HEK293 (cell line): ENCODE measurements around the gene FANCL.

Source experiments
- BCL11A ChIP-seq: fragments of 450-650 bp; formaldehyde crosslinking; IDR thresholded peaks from 2 replicates; pipeline ENCODE4 v1.5.1; 2016; ENCODE audit warnings: low read depth, missing biosample characterization, missing genetic modification characterization
- PATZ1 ChIP-seq: fragments of 450-650 bp; formaldehyde crosslinking; IDR thresholded peaks from 2 replicates; pipeline ENCODE4 v1.5.1; 2016; ENCODE audit warnings: missing biosample characterization, missing genetic modification characterization
- ZBTB17 ChIP-seq: fragments of 450-650 bp; formaldehyde crosslinking; IDR thresholded peaks from 2 replicates; pipeline ENCODE4 v1.5.1; 2016; ENCODE audit warnings: missing biosample characterization, missing genetic modification characterization
- ZBTB8A ChIP-seq: fragments of 450-650 bp; formaldehyde crosslinking; IDR thresholded peaks from 2 replicates; pipeline ENCODE4 v1.5.1; 2016; ENCODE audit warnings: missing biosample characterization, missing genetic modification characterization
- ZNF274 ChIP-seq, 2 experiments: fragments of 200-500 bp in 1 of 2; fragments of 450-650 bp in 1 of 2; sonication (Bioruptor generic) in 1 of 2; formaldehyde crosslinking in 1 of 2; IDR thresholded peaks; 2 replicates each; pipeline versions ENCODE4 v1.5.1 to v1.6.1; 2014 to 2016; ENCODE audit warnings: borderline replicate concordance in 1 of 2, inconsistent platforms in 1 of 2, low read length in 1 of 2, missing biosample characterization in 1 of 2, missing genetic modification characterization in 1 of 2
- ZNF366 ChIP-seq: fragments of 450-650 bp; formaldehyde crosslinking; conservative IDR thresholded peaks from 2 replicates; pipeline ENCODE4 v1.5.1; 2016; ENCODE audit warnings: missing biosample characterization, missing genetic modification characterization
- ZSCAN16 ChIP-seq: fragments of 450-650 bp; formaldehyde crosslinking; IDR thresholded peaks from 2 replicates; pipeline ENCODE4 v1.5.1; 2016; ENCODE audit warnings: missing biosample characterization, missing genetic modification characterization
- TF ChIP-seq, protein P1 (sequence below): fragments of 450-650 bp; formaldehyde crosslinking; IDR thresholded peaks from 2 replicates; pipeline ENCODE4 v1.5.1; 2016; ENCODE audit warnings: missing biosample characterization, missing genetic modification characterization

DNA sequence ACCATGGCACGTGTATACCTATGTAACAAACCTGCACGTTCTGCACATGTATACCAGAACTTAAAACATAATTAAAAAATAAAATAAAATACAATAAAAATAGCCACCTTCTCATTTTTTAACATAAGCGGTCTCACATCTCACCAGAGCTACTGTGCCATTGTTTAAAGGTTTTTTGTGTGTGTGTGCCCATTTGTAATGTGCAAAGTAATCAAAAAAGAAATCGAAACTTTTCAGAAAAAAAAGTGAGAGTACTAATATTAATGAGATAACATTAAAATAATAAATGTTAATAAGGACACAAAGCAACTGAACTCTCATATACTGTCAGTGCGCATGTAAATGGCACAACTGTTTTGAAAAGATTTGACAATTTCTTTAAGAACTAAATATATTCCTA is 60.5 kb downstream of the FANCL start:
- TF ChIP-seq, protein P1, sequence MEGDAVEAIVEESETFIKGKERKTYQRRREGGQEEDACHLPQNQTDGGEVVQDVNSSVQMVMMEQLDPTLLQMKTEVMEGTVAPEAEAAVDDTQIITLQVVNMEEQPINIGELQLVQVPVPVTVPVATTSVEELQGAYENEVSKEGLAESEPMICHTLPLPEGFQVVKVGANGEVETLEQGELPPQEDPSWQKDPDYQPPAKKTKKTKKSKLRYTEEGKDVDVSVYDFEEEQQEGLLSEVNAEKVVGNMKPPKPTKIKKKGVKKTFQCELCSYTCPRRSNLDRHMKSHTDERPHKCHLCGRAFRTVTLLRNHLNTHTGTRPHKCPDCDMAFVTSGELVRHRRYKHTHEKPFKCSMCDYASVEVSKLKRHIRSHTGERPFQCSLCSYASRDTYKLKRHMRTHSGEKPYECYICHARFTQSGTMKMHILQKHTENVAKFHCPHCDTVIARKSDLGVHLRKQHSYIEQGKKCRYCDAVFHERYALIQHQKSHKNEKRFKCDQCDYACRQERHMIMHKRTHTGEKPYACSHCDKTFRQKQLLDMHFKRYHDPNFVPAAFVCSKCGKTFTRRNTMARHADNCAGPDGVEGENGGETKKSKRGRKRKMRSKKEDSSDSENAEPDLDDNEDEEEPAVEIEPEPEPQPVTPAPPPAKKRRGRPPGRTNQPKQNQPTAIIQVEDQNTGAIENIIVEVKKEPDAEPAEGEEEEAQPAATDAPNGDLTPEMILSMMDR (tag by site-specific recombination), result no peak
- no peak for TF ChIP-seq ZBTB8A
- TF ChIP-seq ZSCAN16, result no peak
- TF ChIP-seq ZNF366 (tag by site-specific recombination), result no peak
- TF ChIP-seq PATZ1 (tag by site-specific recombination), result no peak
- TF ChIP-seq ZBTB17 (tag by site-specific recombination), result no peak
- TF ChIP-seq ZNF274 (IDR thresholded peaks at IDR 0.05; ENCODE audit: low read length), result no peak
- TF ChIP-seq ZNF274 (tag by site-specific recombination; IDR thresholded peaks at IDR 0.05; ENCODE audit: borderline replicate concordance), result no peak
- no peak for TF ChIP-seq BCL11A (tag by site-specific recombination)
